GM12872 (cell line): ENCODE data around the gene VAV2.

Source experiments
- TF ChIP-seq, protein P1 (sequence below): IDR thresholded peaks from 3 replicates; pipeline ENCODE4 v1.5.1; 2011; ENCODE audit warnings: low read depth, mild to moderate bottlenecking, low read length, moderate library complexity; ENCODE audit not compliant: insufficient read depth

The VAV2 gene

DNA sequence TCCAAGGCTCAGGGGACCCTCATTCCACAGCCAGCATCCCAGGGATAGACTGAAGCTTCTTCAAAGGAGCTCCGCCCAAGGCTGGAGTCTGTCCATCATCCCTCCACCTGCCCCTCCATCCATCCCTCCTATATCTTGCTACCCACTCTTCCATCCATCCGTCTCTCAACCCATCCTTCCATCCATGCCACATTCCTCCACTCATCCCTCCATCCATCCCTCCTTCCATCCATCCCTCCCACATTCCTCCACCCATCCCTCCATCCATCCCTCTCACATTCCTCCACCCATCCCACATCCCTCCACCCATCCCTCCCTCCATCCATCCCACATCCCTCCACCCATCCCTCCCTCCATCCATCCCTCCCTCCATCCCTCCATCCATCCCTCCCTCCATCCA lies 5.5 kb upstream of the VAV2 start:
- TF ChIP-seq, protein P1, sequence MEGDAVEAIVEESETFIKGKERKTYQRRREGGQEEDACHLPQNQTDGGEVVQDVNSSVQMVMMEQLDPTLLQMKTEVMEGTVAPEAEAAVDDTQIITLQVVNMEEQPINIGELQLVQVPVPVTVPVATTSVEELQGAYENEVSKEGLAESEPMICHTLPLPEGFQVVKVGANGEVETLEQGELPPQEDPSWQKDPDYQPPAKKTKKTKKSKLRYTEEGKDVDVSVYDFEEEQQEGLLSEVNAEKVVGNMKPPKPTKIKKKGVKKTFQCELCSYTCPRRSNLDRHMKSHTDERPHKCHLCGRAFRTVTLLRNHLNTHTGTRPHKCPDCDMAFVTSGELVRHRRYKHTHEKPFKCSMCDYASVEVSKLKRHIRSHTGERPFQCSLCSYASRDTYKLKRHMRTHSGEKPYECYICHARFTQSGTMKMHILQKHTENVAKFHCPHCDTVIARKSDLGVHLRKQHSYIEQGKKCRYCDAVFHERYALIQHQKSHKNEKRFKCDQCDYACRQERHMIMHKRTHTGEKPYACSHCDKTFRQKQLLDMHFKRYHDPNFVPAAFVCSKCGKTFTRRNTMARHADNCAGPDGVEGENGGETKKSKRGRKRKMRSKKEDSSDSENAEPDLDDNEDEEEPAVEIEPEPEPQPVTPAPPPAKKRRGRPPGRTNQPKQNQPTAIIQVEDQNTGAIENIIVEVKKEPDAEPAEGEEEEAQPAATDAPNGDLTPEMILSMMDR, result no peak

DNA sequence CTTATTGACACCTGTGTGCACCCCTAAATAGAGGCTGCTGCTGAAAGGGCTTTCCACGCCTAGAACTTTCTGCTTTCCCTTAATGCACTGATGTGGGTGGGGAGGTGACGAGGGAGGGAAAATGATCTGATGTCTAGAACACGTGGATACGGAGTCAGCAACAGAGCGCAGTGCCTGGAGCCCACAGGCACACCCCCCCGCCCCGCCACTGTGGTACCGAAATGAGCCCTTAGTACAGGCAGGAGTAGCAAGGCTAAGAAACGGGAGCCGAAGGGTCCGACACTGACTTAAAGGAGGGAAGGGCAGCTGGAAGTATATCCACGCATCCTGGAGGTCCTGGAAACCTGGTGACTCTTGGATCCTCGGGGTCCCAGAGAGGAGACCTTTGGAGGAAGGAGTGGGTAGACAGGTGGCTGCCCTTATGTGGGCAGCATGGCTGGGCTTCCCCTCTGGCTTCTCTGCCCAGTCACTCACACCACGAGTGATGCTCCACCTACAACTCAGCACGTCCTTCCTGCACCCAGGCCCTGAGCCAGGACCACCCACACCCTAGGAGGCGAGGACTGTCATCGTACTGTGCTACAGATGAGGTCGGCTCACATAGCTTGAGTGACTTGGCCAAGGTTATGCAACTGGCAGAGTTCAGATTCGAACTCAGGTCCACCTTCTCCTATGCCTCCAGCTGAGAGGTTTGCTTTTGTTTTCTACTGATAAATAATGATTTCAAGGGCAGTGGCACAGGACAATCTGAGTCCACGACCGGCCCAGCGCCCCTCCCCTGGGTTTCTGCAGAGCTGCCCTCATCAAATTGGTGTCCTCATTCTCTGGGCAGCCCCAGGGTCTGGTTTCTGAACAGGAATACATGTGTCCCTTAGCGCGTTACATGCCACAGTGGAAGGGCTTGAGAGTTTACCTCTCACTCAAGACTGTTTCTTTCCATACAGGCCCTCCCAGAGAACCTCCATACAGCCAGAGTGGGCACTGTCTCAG lies 4.7 kb upstream of the VAV2 start:
- TF ChIP-seq, protein P1, result peak; percentile 20; the same call in 1 of the 3 replicates

DNA sequence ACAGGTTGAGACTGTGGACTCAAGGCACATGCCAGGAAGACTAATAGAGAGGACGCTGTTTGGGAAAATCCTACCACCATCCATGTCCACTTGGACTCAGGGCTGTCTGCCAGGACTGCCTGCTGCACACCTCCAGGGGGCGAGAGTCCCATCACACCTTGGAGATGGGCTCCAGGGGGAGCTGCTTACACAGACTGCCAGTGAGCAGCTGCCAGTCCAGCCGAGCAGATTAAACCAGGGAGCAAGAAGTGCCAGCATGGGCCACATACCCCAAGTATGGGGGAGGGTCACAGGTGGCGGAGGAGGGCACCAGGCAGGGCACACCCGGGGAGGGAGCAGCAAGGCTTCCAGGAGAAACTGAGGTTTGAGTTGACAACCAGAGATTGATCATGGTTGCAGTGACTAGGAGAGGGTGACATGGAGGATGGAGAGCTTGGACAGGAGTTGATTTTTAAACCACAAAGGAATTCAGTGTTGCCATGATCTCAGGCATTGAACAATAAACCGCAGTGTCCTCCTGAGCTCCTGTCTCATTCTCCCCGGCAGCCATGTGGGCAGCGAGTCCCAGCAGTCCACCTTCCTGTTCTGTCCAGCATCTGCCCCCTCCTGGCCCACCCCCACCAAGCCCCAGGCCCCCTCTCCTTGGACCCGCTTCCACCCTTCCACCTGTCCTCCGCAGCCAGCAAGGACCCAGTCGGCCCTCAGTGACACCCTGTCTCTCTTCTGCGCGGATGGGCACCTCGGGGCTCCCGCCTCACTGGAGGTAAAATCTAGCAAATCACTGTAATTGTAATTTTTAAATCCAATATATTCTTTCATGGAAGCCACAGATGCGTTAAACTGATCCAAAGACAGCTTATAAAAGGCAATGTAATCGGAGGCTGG lies 3.1 kb upstream of the VAV2 start:
- TF ChIP-seq, protein P1, result peak; percentile 55; the same call in 2 of the 3 replicates

DNA sequence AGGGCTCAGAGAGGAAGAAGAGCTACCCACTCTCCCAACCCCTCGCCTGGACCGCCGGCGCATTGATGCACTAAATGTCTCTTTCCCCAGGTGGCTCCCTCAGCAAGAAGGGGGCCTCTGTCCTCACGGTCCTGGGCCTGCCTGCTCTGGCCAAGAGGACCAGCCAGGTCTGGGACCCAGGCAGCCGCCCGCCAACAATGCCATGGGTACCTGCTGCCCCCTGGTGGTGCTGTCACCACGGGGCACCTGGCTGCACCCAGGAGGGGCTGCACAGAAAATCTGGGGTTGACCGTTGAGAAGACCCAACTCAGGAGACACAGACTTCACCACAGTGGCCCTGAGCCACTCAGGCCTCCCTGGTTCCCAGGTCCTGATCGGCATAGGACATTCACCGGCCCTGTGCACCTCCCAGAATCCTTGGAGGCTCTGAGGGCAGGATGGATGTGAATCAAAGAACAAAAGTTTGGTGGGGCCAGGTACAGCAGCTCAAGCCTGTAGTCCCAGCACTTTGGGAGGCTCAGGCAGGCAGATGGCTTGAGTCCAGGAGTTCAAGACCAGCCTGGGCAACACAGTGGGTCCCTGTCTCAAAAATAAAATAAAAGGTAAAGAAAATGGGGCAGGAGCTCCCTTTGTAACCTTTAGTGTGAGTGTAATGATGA lies 2.4 kb upstream of the VAV2 start:
- TF ChIP-seq, protein P1, result peak; percentile 97

DNA sequence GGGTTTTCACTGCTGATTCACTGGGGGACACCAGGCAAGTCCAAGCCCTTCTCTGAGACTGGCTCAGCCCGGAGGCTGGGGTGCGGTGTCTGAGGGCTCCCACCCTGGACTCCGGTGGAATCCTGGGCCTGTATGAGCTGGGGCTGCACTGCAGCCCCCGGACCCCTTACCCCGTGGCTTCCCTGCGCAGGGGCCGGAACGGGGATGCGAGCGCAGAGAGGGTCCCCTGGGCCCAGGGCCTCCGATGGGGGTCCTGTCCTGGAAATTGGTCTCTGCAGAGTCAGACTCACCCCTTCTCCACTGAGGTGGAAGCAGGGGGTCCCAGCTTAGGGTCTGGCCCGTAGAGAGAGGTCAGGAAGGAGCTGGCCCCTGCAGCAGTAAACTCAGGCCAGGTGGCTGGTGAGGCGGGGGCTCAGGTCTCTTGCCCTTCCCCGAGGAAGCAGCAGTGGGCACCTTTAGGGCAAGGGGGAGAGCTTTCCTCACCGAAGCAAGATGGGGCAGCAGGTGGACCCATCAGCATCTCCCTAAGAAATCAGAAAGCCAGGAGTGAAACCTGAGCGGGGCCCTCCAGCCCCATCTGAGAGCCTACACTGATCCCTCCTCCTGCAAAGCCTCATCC lies 1.6 kb upstream of the VAV2 start:
- TF ChIP-seq, protein P1, result no peak

DNA sequence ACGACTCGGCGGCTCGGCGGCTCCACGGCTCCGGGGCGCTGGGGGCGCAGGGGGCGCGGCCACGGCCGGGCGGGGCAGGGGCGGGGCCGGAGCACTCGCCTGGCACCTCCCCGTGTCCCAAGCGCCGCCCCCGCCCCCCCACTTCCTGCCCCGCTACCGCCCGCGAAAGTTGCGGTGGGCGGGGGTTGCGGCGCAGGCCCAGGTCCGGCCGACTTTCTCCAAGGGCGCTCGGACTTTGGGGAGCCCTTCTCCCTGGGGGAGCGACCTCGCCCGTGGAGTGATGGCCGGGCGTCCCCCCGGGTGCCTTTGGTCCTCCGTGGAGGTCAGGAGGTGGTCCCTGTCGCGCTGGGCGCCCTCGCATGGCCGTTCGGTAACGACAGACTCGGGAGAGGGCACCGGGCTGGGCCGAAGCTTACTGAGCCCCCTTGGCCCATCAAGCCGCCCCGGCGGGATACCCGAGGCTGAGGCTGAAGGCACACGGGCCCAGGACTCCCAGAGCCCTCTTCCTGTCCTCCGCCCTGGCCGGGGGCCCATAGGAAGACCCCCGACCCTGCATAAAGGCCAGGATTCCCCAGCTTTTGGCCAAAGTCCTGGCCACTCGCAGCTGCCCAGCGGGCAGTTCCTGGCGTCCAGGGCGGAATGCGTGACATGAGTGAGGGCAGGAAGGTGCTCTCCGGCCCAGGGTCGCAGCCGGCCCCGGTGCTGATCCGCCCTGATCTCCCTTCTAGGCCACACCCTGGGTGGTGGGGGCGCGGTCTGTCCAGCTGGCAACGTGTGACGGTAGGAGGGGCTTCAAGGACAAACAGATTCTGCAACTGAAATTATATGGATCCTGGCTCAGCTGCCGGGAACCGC lies 883 bp upstream of the VAV2 start:
- TF ChIP-seq, protein P1, result peak; percentile 63
